NCI-H128 (cell line): ENCODE measurements around the gene SCO2.

ENCODE experiments used
- DNase-seq: peaks from one replicate; lab custom pipeline; 2025; ENCODE audit not compliant: unreplicated experiment; lab: John Stamatoyannopoulos, UW

Gene SCO2

GRCh38 chr22:50482107-50483074 is 43.0 kb downstream of the SCO2 start:
- no peak for DNase-seq

- DNase-seq = no peak
Measured at GRCh38 chr22:50481440-50482106, 43.8 kb downstream of the SCO2 start, which contains the start of gene ADM2. TSS of gene ADM2 (plus strand) at chr22:50481543. CDS start at chr22:50481848, 305 bp downstream.

GRCh38 chr22:50481045-50481439 is 44.4 kb downstream of the SCO2 start:
- no peak for DNase-seq

- DNase-seq = no peak
Measured at GRCh38 chr22:50479721-50480120, 45.7 kb downstream of the SCO2 start.

- no peak for DNase-seq
Measured at GRCh38 chr22:50477923-50478322, 47.5 kb downstream of the SCO2 start.

- no peak for DNase-seq
Measured at GRCh38 chr22:50476868-50477267, 48.5 kb downstream of the SCO2 start.

- no peak for DNase-seq
Measured at GRCh38 chr22:50475652-50476002, 49.8 kb downstream of the SCO2 start.

- DNase-seq = peak; percentile 26
Measured at GRCh38 chr22:50474710-50475651, 50.4 kb downstream of the SCO2 start, which contains the start of gene SBF1. TSS of gene SBF1 (minus strand) at chr22:50475035. CDS start at chr22:50474840, 195 bp downstream.

- no peak for DNase-seq
Measured at GRCh38 chr22:50473855-50474671, 51.3 kb downstream of the SCO2 start.
